CD14-positive monocyte (primary cell): ENCODE results near the gene PICK1. TPM values are rescaled to one million over a fixed set of nuclear protein-coding genes. Genes with fewer than 3 reads are reported as not detected.

Source experiments
- DNase-seq, 3 donors: peaks; one replicate each; pipeline ENCODE4 v3.0.0-alpha.2; 2011 to 2022
- H2AFZ ChIP-seq: 2 replicates; pipeline ENCODE4 v1.6.0; 2012; ENCODE audit warnings: mild to moderate bottlenecking, low read depth, low read length, inconsistent platforms; ENCODE audit not compliant: insufficient read depth, poor library complexity, severe bottlenecking
- H3K27ac ChIP-seq, 2 donors: 1 replicate in 1 of 2; 2 replicates in 1 of 2; pipeline ENCODE4 v1.5.1; 2012 to 2013; ENCODE audit warnings: low read length in 2 of 2, control low read depth in 1 of 2, inconsistent platforms in 1 of 2, low read depth in 1 of 2, mild to moderate bottlenecking in 1 of 2
- H3K27me3 ChIP-seq, 2 donors: one replicate each; pipeline versions ENCODE4 v1.6.0 to v1.6.1; 2011 to 2013; ENCODE audit warnings: low read length in 2 of 2; ENCODE audit not compliant: control insufficient read depth in 2 of 2, insufficient read depth in 2 of 2
- H3K36me3 ChIP-seq, 2 donors: replicated peaks in 1 of 2; 1 replicate in 1 of 2; 2 replicates in 1 of 2; pipeline versions ENCODE4 v1.5.1 to v1.6.1; 2012 to 2013; ENCODE audit warnings: low read length in 2 of 2, control low read depth in 1 of 2, inconsistent platforms in 1 of 2, mild to moderate bottlenecking in 1 of 2; ENCODE audit not compliant: insufficient read depth in 2 of 2, control insufficient read depth in 1 of 2
- H3K4me1 ChIP-seq, 2 donors: 1 replicate in 1 of 2; 2 replicates in 1 of 2; pipeline versions ENCODE4 v1.5.1 to v1.6.1; 2012 to 2013; ENCODE audit warnings: low read length in 2 of 2, control low read depth in 1 of 2, inconsistent platforms in 1 of 2, mild to moderate bottlenecking in 1 of 2, moderate library complexity in 1 of 2; ENCODE audit not compliant: insufficient read depth in 2 of 2, control insufficient read depth in 1 of 2
- H3K4me2 ChIP-seq: replicated peaks from 2 replicates; pipeline ENCODE3; 2012; ENCODE audit warnings: low read length, moderate library complexity, mild to moderate bottlenecking; ENCODE audit not compliant: poor library complexity, severe bottlenecking; ENCODE audit errors: extremely low read depth
- H3K4me3 ChIP-seq, 3 experiments: fragments of 200-600 bp in 1 of 3; sonication (generic) in 1 of 3; replicated peaks in 1 of 3; 1 replicate in 2 of 3; 2 replicates in 1 of 3; pipeline ENCODE4 v1.5.1; 2011 to 2013; ENCODE audit warnings: low read length in 3 of 3, mild to moderate bottlenecking in 3 of 3, control low read depth in 2 of 3, low read depth in 2 of 3, inconsistent platforms in 1 of 3, moderate library complexity in 1 of 3
- H3K79me2 ChIP-seq: 2 replicates; pipeline ENCODE4 v1.6.0; 2012; ENCODE audit warnings: mild to moderate bottlenecking, control low read depth, inconsistent platforms, low read length, moderate library complexity; ENCODE audit not compliant: insufficient read depth
- H3K9ac ChIP-seq: 2 replicates; pipeline ENCODE4 v1.6.0; 2017; ENCODE audit warnings: low read length, mild to moderate bottlenecking; ENCODE audit not compliant: insufficient read depth, poor library complexity, severe bottlenecking
- H3K9me3 ChIP-seq, 2 donors: replicated peaks in 1 of 2; 1 replicate in 1 of 2; 2 replicates in 1 of 2; pipeline versions ENCODE4 v1.5.1 to v1.6.1; 2012 to 2013; ENCODE audit warnings: low read length in 2 of 2, control low read depth in 1 of 2; ENCODE audit not compliant: control insufficient read depth in 1 of 2, insufficient read depth in 1 of 2
- H4K20me1 ChIP-seq: 2 replicates; pipeline ENCODE4 v1.6.0; 2012; ENCODE audit warnings: mild to moderate bottlenecking, low read length, control low read depth, moderate library complexity; ENCODE audit not compliant: insufficient read depth
- H3K27ac Mint-ChIP-seq, 7 donors: one replicate each; pipeline ENCODE4 v1.8.0; 2020; ENCODE audit warnings: mild to moderate bottlenecking in 7 of 7, mixed read lengths in 7 of 7, moderate library complexity in 6 of 7, inconsistent platforms in 2 of 7
- H3K27me3 Mint-ChIP-seq, 3 donors: one replicate each; pipeline ENCODE4 v1.8.0; 2021 to 2022; ENCODE audit warnings: low read depth in 3 of 3, mild to moderate bottlenecking in 3 of 3, mixed read lengths in 3 of 3, moderate library complexity in 3 of 3, inconsistent platforms in 1 of 3
- H3K36me3 Mint-ChIP-seq, 2 donors: one replicate each; pipeline ENCODE4 v1.8.0; 2020; ENCODE audit warnings: mixed read lengths in 2 of 2, inconsistent platforms in 1 of 2, mild to moderate bottlenecking in 1 of 2
- H3K4me1 Mint-ChIP-seq: one replicate; pipeline ENCODE4 v1.8.0; 2020; ENCODE audit warnings: mild to moderate bottlenecking, mixed read lengths
- H3K4me3 Mint-ChIP-seq, 2 donors: one replicate each; pipeline ENCODE4 v1.8.0; 2020; ENCODE audit warnings: mild to moderate bottlenecking in 2 of 2, mixed read lengths in 2 of 2, moderate library complexity in 1 of 2
- H3K9me3 Mint-ChIP-seq, 7 donors: one replicate each; pipeline ENCODE4 v1.8.0; 2020 to 2022; ENCODE audit warnings: mixed read lengths in 7 of 7, mild to moderate bottlenecking in 6 of 7, moderate library complexity in 6 of 7, inconsistent platforms in 2 of 7
- CTCF ChIP-seq: fragments of 200-600 bp; IDR thresholded peaks from one replicate; pipeline ENCODE4 v1.8.0; 2022; ENCODE audit warnings: antibody characterized with exemption, mild to moderate bottlenecking
- WGBS: methylation state at CpG from one replicate; pipeline ENCODE4 v1.1.5; 2013; ENCODE audit warnings: missing lambda C conversion rate; ENCODE audit not compliant: insufficient coverage; 5-methylcytosine and 5-hydroxymethylcytosine counted together
- intact Hi-C, 2 donors: fragments of 100-400 bp; cut with micrococcal nuclease; formaldehyde crosslinking; loops; one replicate each; pipeline versions ENCODE4 v1.15.0 to v1.15.1; 2023
- polyA plus RNA-seq, 3 donors: library from polyadenylated mRNA; depleted of rRNA in 1 of 3; unstranded in 2 of 3; stranded (reverse) in 1 of 3; fragments of 300-500 nt in 2 of 3; fragments of >200 nt in 1 of 3; fragmentation: Illumina TruSeq in 2 of 3; gene quantifications; 1 replicate in 2 of 3; 2 replicates in 1 of 3; pipeline ENCODE4 v1.2.3, GENCODE V29; 2012 to 2021

Gene PICK1
- polyA plus RNA-seq, 3 donors: 6.4 to 16.9 (median 7.2) TPM

GRCh38 chr22:38098410-38099249 is 41.4 kb downstream of the PICK1 start:
- no peaks in the 10 kb centered on the region for H3K4me1 Mint-ChIP-seq
- H3K4me1 ChIP-seq: no peaks in the 10 kb centered on the region
- DNase-seq: no peak
- no peaks in the 10 kb centered on the region for H3K27me3 ChIP-seq
- no peaks in the 10 kb centered on the region for H3K9me3 Mint-ChIP-seq
- H3K9me3 ChIP-seq: no peaks in the 10 kb centered on the region
- H4K20me1 ChIP-seq: no peaks in the 10 kb centered on the region
- no peaks in the 10 kb centered on the region for H3K79me2 ChIP-seq
- no peak overlapping the region for H3K9ac ChIP-seq
- no peak overlapping the region for H3K27ac ChIP-seq
- WGBS: 86% methylated on average over 4 of the region's 9 CpGs
- no peak overlapping the region for H3K27ac Mint-ChIP-seq
- no peak overlapping the region for H2AFZ ChIP-seq
- no peak overlapping the region for H3K4me3 ChIP-seq
- no peak overlapping the region for H3K4me2 ChIP-seq
- no peaks in the 10 kb centered on the region for H3K36me3 ChIP-seq
- H3K4me3 Mint-ChIP-seq: no peak overlapping the region
- no peak for TF ChIP-seq CTCF
- intact Hi-C loops: no loop called here
- H3K27me3 Mint-ChIP-seq: peaks cover 0 to 4% (median 2%) of the 10 kb centered on the region in 3 donors
- no peaks in the 10 kb centered on the region for H3K36me3 Mint-ChIP-seq

GRCh38 chr22:38103641-38104040 is 46.4 kb downstream of the PICK1 start:
- Histone ChIP-seq H3K9ac (no peak overlapping the region), H3K4me3 (no peak overlapping the region), H3K9me3 (no peaks in the 10 kb centered on the region), H3K27ac (no peak overlapping the region), H3K4me2 (no peak overlapping the region), H3K4me1 (no peaks in the 10 kb centered on the region), H2AFZ (no peak overlapping the region), H3K79me2 (no peaks in the 10 kb centered on the region), H3K36me3 (no peaks in the 10 kb centered on the region), H3K27me3 (no peaks in the 10 kb centered on the region), H4K20me1 (no peaks in the 10 kb centered on the region)
- DNase-seq: no peak
- no peaks in the 10 kb centered on the region for H3K9me3 Mint-ChIP-seq
- no peaks in the 10 kb centered on the region for H3K36me3 Mint-ChIP-seq
- H3K4me1 Mint-ChIP-seq: no peaks in the 10 kb centered on the region
- TF ChIP-seq CTCF: no peak
- H3K27me3 Mint-ChIP-seq: peaks cover 2 to 10% (median 4%) of the 10 kb centered on the region in 3 donors
- no CpG with 5 or more reads among the region's 8 CpGs for WGBS
- no peak overlapping the region for H3K27ac Mint-ChIP-seq
- intact Hi-C loops: no loop called here
- no peak overlapping the region for H3K4me3 Mint-ChIP-seq
